PC-3 (cell line): ENCODE results near the gene AUH. TPM values are rescaled to one million over a fixed set of nuclear protein-coding genes. Genes with fewer than 3 reads are reported as not detected.

Source experiments
- ATAC-seq: fragments of 200-7000 bp; cut with Tn5 transposase; 2 replicates; pipeline ENCODE4 v1.9.1; 2020; ENCODE audit warnings: mild to moderate bottlenecking, moderate library complexity
- BruUV-seq: library from RNA; stranded (reverse); fragments of 400-500 nt; replicated peaks from 2 replicates; lab custom pipeline; 2021; lab: Mats Ljungman, UMichigan
- CTCF ChIA-PET: fragments of 300-600 bp; sonication (Branson Sonifier 250); formaldehyde crosslinking; loops from one replicate; lab custom pipeline; 2022; ENCODE audit warnings: antibody characterized with exemption; lab: Charles Lee
- POLR2A ChIA-PET: fragments of 300-600 bp; sonication (Branson Sonifier 250); formaldehyde crosslinking; loops from one replicate; lab custom pipeline; 2022; ENCODE audit warnings: antibody characterized with exemption; ENCODE audit not compliant: unreplicated experiment; lab: Charles Lee
- DNase-seq: peaks from one replicate; pipeline ENCODE4 v3.0.0-alpha.2; 2015
- H2AFZ ChIP-seq: fragments of 300-600 bp; sonication (generic); 2 replicates; pipeline ENCODE4 v1.6.0; 2016; ENCODE audit warnings: antibody characterized with exemption, low read length
- H3F3A ChIP-seq: fragments of 300-600 bp; sonication (generic); one replicate; pipeline ENCODE4 v1.6.0; 2017; ENCODE audit warnings: antibody characterized with exemption, low read length, control low read depth, mild to moderate bottlenecking; ENCODE audit not compliant: unreplicated experiment
- H3K27ac ChIP-seq: fragments of 300-600 bp; sonication (generic); 2 replicates; pipeline ENCODE4 v1.5.1; 2016; ENCODE audit warnings: mild to moderate bottlenecking, low read length
- H3K27me3 ChIP-seq: fragments of 300-600 bp; sonication (generic); 2 replicates; pipeline ENCODE4 v1.6.1; 2016; ENCODE audit warnings: low read length, mixed read lengths
- H3K36me3 ChIP-seq: fragments of 300-600 bp; sonication (generic); 2 replicates; pipeline ENCODE4 v1.6.1; 2016; ENCODE audit warnings: low read depth, mixed run types, low read length, mixed read lengths
- H3K4me1 ChIP-seq: fragments of 300-600 bp; sonication (generic); 2 replicates; pipeline ENCODE4 v1.5.1; 2016; ENCODE audit warnings: low read length; ENCODE audit not compliant: insufficient read depth
- H3K4me2 ChIP-seq: fragments of 300-600 bp; sonication (generic); 2 replicates; pipeline ENCODE4 v1.6.0; 2016; ENCODE audit warnings: low read length
- H3K4me3 ChIP-seq: fragments of 300-600 bp; sonication (generic); 2 replicates; pipeline ENCODE4 v1.5.1; 2016; ENCODE audit warnings: mild to moderate bottlenecking, low read length, mixed read lengths
- H3K79me2 ChIP-seq: fragments of 300-600 bp; sonication (generic); 2 replicates; pipeline ENCODE4 v1.6.1; 2017; ENCODE audit warnings: low read length, mixed read lengths
- H3K9ac ChIP-seq: fragments of 300-600 bp; sonication (generic); 2 replicates; pipeline ENCODE4 v1.6.0; 2016; ENCODE audit warnings: mild to moderate bottlenecking, low read length
- H3K9me2 ChIP-seq: fragments of 300-600 bp; sonication (generic); replicated peaks from 2 replicates; pipeline ENCODE4 v1.6.1; 2016; ENCODE audit warnings: mixed run types, low read length, mixed read lengths
- H3K9me3 ChIP-seq: fragments of 300-600 bp; sonication (generic); 2 replicates; pipeline ENCODE4 v1.6.1; 2016; ENCODE audit warnings: low read length, mixed read lengths
- H4K20me1 ChIP-seq: fragments of 300-600 bp; sonication (generic); 2 replicates; pipeline ENCODE4 v1.6.1; 2016; ENCODE audit warnings: low read length, mixed read lengths
- EZH2 ChIP-seq: fragments of 300-600 bp; sonication (generic); IDR thresholded peaks from one replicate; pipeline ENCODE4 v1.6.1; 2017; ENCODE audit warnings: antibody characterized with exemption, mild to moderate bottlenecking, low read length; ENCODE audit not compliant: unreplicated experiment
- EZH2phosphoT487 ChIP-seq: fragments of 300-600 bp; sonication (generic); IDR thresholded peaks from 2 replicates; pipeline ENCODE4 v1.6.1; 2018; ENCODE audit warnings: mild to moderate bottlenecking, antibody characterized with exemption, low read length, borderline replicate concordance
- intact Hi-C: fragments of 100-400 bp; cut with micrococcal nuclease; formaldehyde crosslinking; loops from 2 replicates; pipeline ENCODE4 v1.9.0; 2023
- total RNA-seq: library from RNA; depleted of rRNA; stranded (reverse); fragments of >200 nt; gene quantifications from 2 replicates; pipeline ENCODE4 v1.2.3, GENCODE V29; 2014
- TF ChIP-seq, protein P1 (sequence below): fragments of 300-600 bp; sonication (generic); conservative IDR thresholded peaks from 2 replicates; pipeline ENCODE4 v1.5.1; 2017; ENCODE audit warnings: antibody characterized with exemption, low read depth, mild to moderate bottlenecking, low read length

AUH gene
- total RNA-seq, 1 experiment from 2014 or later, result 30.4 TPM

DNA sequence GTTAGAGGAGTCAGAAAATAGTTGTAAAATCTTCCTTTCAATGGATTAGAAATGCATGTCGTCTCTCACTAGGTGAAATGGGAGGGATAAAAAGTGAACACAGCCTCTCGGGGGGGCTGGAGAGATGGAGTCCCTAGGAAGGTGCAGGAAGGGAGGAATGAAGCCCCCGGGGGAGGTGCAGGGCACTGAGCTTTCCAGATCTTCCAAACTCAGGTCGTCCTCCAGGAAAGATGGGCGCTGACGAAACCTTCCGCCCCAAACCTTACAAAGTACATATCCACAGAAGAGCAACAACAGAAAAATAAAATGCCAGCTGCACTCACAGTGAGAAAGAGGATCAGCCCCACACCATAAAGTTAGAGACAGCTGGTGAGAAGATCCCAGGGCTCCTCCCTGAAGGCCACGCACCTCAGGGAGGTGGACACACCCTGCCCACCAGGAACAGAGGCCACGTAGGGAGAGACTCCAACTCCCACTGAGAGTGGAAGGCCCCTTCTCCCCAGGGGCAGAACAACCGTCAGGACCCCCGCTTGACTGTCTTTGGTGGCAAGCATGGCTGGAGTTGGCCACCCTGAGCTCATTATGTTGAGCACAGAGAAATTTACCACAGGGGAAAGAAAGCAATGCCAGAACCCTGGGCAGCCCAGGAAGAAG lies 174.3 kb downstream of the AUH start:
- no peak for ATAC-seq
- no peaks in the 10 kb centered on the region for H3K9me3 ChIP-seq
- ChIA-PET POLR2A (no interaction called here), CTCF (no interaction called here)
- H3K4me1 ChIP-seq, result peaks cover 25% of the 10 kb centered on the region
- DNase-seq, result no peak
- no TSS peak for BruUV-seq
- H3K27ac ChIP-seq, result peak overlapping the region; percentile 52
- intact Hi-C loops, result no loop called here
- peak overlapping the region; percentile 37; the same call in 1 of the 2 replicates for H3K4me2 ChIP-seq
- no peak overlapping the region for H3K4me3 ChIP-seq
- H3F3A ChIP-seq, result no peaks in the 10 kb centered on the region
- H3K79me2 ChIP-seq, result no peaks in the 10 kb centered on the region
- no peaks in the 10 kb centered on the region for H3K36me3 ChIP-seq
- no peaks in the 10 kb centered on the region for H3K27me3 ChIP-seq
- no peaks in the 10 kb centered on the region for H4K20me1 ChIP-seq
- peak overlapping the region; percentile 18; the same call in 1 of the 2 replicates for H3K9ac ChIP-seq
- TF ChIP-seq EZH2phosphoT487 (no peak), EZH2 (no peak)
- TF ChIP-seq, protein P1, sequence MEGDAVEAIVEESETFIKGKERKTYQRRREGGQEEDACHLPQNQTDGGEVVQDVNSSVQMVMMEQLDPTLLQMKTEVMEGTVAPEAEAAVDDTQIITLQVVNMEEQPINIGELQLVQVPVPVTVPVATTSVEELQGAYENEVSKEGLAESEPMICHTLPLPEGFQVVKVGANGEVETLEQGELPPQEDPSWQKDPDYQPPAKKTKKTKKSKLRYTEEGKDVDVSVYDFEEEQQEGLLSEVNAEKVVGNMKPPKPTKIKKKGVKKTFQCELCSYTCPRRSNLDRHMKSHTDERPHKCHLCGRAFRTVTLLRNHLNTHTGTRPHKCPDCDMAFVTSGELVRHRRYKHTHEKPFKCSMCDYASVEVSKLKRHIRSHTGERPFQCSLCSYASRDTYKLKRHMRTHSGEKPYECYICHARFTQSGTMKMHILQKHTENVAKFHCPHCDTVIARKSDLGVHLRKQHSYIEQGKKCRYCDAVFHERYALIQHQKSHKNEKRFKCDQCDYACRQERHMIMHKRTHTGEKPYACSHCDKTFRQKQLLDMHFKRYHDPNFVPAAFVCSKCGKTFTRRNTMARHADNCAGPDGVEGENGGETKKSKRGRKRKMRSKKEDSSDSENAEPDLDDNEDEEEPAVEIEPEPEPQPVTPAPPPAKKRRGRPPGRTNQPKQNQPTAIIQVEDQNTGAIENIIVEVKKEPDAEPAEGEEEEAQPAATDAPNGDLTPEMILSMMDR, result no peak
- no peak overlapping the region for H2AFZ ChIP-seq
- H3K9me2 ChIP-seq, result no peaks in the 10 kb centered on the region

DNA sequence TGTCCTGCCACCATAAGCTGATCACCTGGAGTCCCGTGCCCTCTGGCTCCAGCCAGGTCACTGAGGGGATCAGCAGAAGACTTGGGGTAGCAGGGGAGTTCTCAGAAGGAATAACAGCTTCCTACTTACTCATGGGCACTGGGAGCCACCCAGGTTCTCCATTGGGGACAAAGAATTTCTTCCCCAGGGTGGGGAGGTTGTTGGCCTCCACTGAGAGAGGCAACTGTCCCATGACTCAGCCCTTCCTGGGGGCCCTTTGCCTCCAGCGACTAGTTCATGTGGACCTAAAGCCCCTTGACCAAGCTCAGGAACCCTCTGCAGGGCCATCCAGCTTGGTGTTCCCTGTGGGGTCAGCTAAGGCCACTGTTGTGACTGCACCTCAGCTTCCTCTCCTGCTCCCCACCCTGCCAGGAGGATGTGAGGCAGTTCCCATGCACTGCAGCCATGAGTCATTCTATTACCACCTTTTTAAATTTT lies 175.0 kb downstream of the AUH start:
- TF ChIP-seq, protein P1, result no peak
- TF ChIP-seq EZH2 (no peak), EZH2phosphoT487 (no peak)
- Histone ChIP-seq H3F3A (no peaks in the 10 kb centered on the region), H3K27me3 (no peaks in the 10 kb centered on the region), H3K36me3 (no peaks in the 10 kb centered on the region), H3K4me2 (peak overlapping the region; percentile 37; the same call in 1 of the 2 replicates), H2AFZ (no peak overlapping the region), H3K4me3 (no peak overlapping the region), H3K4me1 (peaks cover 17% of the 10 kb centered on the region), H3K9me3 (no peaks in the 10 kb centered on the region), H3K79me2 (no peaks in the 10 kb centered on the region), H3K9ac (peak overlapping the region; percentile 18; the same call in 1 of the 2 replicates), H4K20me1 (no peaks in the 10 kb centered on the region), H3K27ac (peak overlapping the region; percentile 52), H3K9me2 (no peaks in the 10 kb centered on the region)
- CTCF ChIA-PET, result no interaction called here
- DNase-seq (peak; percentile 27), ATAC-seq (peak; percentile 55)
- BruUV-seq, result no TSS peak
- intact Hi-C loops, result no loop called here
- POLR2A ChIA-PET, result no interaction called here

GRCh38 chr9:91185193-91185886 lies 176.4 kb downstream of the AUH start:
- TF ChIP-seq EZH2, result no peak
- TF ChIP-seq EZH2phosphoT487, result no peak
- TF ChIP-seq, protein P1, result no peak
- POLR2A ChIA-PET, result no interaction called here
- CTCF ChIA-PET, result no interaction called here
- no peaks in the 10 kb centered on the region for H3K9me2 ChIP-seq
- H2AFZ ChIP-seq, result no peak overlapping the region
- intact Hi-C loops, result no loop called here
- H3K4me2 ChIP-seq, result no peak overlapping the region
- no peaks in the 10 kb centered on the region for H3K79me2 ChIP-seq
- no peaks in the 10 kb centered on the region for H3K9me3 ChIP-seq
- DNase-seq (no peak), ATAC-seq (no peak)
- no peak overlapping the region for H3K9ac ChIP-seq
- no peak overlapping the region for H3K4me3 ChIP-seq
- BruUV-seq, result no TSS peak
- H3F3A ChIP-seq, result no peaks in the 10 kb centered on the region
- H3K4me1 ChIP-seq, result peaks cover 16% of the 10 kb centered on the region
- H3K27me3 ChIP-seq, result no peaks in the 10 kb centered on the region
- H4K20me1 ChIP-seq, result no peaks in the 10 kb centered on the region
- H3K27ac ChIP-seq, result no peak overlapping the region
- H3K36me3 ChIP-seq, result no peaks in the 10 kb centered on the region
